GM18858 (cell line): Measurements from ENCODE around the gene SETD5.
"Not testable (repeated sequence)": the region's sequence is repeated elsewhere in the genome, so short reads cannot be mapped to it uniquely, and the experiment has no call there.

Source experiments
- ATAC-seq: cut with Tn5 transposase; IDR thresholded peaks from one replicate; pipeline ENCODE4 v1.9.1; 2021; ENCODE audit not compliant: unreplicated experiment

SETD5 gene

DNA sequence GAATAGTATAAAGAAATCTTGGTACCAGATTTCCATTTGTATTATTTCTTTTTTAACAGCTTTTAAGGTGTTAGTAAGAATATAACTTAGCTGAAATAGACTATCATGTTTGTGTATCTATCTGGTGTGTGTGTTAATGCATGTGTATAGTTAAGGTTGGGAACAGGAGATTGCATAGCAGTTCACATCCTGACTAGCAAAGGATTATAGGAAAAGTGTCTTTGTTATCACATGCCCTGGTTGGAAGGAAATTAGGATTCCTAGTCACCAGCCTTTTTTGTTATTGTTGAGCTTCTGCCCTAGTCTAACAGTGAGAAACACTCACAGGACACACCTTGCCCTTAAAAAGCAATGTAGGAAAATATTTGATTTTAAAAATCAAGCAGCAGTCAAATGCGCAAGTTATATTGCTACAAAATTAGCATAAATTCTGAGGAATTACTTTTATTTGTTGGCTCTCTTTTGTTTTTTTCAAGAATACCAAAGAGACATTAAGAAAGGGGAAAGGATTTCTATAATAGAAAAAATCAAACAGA lies 58.2 kb downstream of the SETD5 start:
- no peak for ATAC-seq

DNA sequence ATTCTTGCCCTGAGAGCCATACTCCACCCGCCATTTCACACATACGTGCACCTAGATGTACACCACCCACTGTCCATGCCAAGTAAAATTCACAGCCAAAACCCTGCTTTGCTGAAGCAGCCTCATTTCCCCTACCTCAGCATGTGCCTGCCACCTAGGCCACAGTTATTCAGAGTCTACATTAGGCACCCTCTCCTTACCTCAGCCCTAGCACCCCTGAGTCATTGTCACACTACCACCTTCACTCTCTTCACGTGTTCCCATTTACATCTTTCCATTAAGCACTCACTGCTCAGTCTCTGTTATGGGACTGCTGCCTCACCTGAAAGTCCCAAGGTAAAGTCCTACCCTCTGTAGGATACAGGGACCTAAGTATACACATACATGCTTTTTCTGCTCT lies 70.0 kb downstream of the SETD5 start:
- ATAC-seq: no peak

DNA sequence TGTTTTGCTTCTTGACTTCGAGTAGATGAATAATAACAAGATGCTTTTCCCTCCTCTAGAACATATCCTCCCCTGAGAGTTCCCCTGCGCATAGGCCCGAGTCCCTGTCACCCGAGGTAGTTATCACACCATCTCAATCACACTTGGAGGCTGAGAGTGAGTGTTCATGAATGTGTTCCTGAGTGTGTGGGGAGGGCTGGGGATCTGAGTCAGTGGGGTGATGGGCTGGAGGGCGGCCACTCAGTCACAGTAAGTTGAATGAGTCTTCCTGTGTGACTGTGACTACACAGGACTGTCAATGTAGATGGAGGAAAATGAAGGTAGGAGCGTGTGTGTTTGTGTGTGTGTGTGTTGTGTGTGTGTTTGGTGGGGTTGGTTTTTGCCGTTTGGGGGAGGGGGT lies 71.0 kb downstream of the SETD5 start:
- ATAC-seq: no peak

DNA sequence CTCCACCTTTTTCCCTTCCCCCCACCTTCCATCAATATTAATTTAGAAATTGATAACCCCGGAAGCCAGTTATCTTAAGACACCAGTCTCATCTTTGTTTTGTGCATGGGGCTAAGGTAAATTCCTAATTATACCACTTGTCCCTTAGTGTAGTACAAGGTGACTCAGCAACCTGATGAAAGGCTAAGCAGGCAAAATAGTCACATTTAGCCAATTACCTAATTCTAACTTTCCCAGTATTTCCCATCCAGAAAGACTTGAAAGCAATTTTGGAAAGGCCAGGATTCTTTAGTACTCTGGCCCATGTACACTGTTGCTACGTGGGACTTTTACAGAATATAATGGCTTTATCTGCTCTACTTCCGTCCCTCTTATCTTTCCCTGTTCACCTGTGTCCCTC lies 72.6 kb downstream of the SETD5 start:
- ATAC-seq: no peak

DNA sequence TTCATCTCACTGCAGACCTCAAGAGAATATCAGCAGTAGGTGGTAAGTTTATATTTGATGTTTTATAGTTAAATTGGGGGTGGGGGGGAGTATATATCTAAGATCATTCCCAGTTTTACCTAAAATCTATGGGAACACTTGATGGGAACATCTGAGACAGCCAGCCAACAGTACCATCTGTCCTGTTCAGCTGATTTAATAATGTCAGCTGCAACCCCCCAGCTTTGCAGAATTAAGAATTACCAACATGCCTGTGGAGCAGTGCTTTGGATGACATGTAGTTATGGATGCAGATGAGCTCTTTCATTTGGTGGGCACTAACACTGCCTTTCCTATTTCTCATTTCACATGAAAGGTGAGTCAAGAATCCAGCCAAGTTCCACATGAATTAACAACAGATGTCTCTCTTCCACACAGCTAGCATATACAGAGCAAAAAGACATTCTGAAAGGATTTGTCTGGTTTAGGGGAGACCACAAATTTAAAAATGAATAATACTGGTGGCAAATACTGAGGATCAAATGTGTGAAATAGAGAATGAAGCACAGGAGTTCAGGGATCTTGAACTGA lies 76.2 kb downstream of the SETD5 start:
- no peak for ATAC-seq

DNA sequence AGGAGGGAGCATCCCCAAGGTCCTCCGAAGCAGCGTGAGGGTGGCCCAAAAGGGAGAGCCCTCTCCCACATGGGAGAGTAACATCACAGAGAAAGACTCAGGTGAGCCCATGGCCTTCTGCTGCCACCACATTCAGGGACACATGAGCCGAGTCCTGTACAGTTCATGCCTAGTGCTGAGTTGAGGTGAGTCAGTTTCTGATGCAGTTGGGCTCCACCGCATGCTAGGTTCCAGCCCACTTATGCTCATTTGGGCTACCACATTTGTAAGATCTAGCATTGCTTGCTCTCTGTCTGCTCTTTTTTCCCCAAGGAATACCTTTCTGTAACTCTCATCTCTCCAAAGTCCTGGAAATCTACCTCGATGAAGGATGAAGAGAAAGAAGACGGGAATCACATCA lies 77.1 kb downstream of the SETD5 start:
- no peak for ATAC-seq

DNA sequence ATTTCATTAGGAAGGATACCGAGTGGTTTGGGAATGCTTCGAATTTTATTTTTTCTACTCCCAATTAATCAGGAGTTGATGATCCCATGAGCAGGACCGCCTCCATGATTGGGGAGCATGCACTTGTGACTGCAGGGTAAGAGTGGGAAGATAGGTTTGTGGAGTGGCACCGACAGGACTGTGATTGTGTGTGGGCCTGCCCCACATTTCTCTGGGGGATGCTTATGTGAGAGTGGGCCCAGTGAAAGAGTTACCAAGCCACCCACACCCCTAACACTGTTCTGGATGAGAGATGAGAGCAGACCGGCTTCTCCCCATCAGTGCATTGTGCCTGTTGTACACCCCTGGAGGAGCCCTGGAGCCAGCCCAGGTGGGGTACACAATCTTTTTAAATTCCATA lies 79.5 kb downstream of the SETD5 start:
- no peak for ATAC-seq

DNA sequence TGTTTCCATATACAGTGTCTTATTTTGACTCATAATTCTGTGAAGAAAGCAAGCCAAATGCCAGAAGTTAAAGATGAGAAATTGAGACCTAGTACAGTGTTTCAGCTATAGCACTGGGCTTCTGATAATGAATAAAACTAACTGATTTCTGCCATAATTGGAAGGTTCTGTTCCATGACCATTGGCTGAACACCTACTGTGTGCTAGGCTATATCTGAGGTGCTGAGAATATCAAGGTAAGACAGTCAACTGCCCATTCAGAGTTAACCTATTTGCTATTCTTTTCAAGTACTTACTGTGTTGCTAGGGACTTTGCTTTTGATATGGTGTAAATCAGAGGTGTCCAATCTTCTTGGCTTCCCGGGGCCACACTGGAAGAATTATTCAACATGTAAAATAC lies 82.8 kb downstream of the SETD5 start:
- ATAC-seq: no peak

DNA sequence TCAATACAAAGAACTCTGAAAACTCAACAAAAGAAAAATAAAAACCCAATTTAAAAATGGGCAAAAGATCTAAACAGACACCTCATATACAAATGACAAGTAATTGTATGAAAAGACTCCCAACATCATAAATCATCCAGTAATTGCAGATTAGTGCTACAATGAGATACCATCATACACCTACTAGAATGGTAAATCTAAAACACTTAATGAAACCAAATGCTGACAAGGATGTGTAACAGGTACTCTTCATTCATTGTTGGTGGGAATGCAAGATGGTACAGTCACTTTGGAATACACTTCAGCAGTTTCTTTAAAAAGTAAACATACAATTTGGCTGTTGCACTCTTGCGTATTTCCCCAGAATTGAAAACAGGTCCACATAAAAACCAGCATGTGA lies 87.8 kb downstream of the SETD5 start:
- no peak for ATAC-seq

DNA sequence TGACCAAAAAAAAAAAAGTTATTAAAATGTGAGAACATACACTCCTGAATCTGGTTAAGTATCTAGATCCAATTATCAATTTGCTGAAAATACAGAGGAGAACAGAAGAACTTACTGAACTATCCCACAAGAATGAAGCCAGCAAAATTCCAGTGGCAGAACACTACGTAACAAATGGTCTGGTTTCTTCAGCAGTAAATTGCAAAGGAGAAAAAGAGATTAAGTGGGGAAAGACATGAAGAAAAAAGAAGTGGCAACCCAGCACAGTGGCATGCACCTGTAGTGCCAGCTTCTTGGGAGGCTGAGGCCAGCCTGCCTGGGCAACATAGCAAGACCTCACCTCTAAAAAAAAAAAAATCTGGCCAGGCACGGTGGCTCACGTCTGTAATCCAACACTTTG lies 94.1 kb downstream of the SETD5 start:
- ATAC-seq: no peak

DNA sequence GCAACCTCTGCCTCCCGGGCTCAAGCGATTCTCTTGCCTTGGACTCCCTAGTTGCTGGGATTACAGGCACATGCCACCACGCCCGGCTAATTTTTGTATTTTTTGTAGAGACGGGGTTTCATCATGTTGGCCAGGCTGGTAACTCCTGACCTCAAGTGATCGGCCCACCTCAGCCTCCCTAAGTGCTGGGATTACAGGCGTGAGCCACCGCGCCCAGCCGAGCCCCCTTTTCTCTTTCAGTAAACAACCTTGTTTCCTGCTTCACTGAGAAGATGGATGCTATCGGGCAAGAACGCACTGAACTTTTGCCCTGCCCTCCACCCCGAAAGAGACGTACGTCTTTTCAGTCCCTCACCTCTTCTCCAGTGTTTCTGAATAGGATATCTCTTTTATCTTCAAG lies 96.6 kb downstream of the SETD5 start:
- not testable (repeated sequence) for ATAC-seq

DNA sequence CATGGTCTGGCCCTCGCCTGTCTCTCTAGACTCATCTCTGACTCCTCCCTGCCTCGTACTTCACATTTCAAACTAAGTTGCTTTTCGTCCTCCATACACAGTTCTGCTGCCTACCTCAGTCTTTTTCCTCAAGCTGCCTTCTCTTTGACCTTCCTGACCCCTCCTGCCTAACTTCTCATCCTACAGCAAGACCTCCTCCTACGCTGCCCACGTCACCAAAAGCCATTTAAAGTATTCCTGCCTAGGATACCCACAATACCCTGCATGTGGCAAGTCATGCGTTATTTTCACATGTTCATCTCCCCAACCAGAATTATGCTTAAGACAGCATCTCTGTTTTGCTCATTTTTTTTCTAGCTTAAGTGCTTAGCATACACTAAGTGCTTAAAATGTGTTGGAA lies 99.5 kb downstream of the SETD5 start:
- no peak for ATAC-seq

DNA sequence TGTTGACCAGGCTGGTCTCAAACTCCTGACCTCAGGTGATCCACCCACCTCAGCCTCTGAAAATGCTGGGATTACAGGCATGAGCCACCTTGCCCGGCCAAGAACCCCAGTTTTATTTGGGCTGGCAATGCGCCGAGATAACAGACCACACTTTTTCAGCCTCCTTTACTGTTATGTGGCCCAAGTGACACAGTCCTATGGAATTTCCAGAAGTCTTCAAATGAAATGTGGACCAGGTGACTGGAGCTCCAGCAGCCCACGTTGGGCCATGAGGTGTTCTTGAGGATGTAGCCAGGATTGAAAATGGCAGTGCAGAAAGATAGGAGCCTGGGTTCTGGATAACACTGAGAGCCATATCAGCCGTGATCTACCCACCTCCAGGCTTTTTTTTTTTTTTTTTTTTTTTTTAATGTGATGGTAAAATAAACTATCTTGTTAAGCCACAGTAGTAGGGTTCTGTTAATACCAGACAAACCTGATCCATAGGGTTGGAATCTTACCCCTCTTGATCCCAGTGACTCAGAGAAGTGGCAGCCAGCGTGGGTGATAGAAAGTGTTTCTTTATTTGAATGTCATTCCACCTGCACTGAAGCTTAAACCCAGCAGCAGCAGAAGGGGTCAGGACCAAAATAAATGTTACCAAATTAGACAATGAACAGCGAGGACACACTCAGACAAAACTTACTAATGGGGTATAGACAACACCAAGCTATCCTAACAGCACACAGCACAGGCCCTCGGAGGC lies 100.6 kb downstream of the SETD5 start:
- no peak for ATAC-seq

DNA sequence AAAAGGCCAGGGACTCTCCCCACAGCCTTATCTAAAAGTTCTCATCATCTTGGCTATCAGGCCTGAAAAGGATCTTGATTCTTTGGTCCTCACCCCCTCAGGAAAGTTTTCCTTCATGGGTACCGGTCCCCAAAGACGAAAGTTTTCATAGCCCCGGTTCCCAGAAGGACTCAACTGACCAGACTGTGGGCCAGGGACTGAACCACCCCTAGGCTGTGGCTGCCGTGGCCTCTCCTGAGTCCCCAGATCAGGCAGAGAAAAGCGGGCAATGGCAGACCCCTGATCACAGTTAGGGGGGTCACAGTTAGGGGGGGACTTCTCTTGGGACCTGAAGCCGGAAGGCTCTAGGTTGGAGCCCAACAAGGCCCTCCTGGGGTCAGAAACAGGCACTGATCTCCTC lies 101.4 kb downstream of the SETD5 start:
- ATAC-seq: no peak

DNA sequence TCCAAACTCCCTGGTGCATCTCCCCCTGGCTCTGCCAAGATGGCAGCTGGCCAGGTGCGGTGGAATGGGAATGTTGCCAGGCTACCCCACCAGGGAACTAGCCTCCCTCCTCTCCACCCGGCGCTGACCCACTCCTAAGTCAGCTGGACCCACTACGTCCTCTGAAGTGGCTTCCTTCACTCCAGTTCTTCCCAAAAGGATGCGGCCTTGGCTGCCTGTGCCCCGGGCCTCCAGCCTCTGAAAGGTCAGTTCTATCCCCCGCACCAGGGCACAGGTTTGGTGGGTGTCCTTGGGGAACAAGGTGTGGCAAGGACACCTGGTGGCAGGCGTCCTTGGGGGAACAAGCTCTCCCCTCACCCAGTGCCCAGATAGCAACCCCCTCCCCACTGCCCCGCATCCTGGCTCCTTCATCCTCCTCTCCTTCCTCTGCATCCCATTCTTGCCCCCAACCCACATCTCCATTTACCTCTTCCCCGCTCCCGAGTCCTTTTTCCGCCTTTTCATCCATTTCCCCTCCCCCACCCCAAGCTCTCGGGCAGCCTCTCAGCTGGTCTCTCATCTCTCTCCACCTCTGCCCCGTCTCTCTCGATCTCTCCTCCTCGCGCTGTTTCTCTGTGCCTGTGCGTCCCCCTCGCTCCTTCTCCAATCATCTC lies 102.2 kb downstream of the SETD5 start:
- no peak for ATAC-seq

DNA sequence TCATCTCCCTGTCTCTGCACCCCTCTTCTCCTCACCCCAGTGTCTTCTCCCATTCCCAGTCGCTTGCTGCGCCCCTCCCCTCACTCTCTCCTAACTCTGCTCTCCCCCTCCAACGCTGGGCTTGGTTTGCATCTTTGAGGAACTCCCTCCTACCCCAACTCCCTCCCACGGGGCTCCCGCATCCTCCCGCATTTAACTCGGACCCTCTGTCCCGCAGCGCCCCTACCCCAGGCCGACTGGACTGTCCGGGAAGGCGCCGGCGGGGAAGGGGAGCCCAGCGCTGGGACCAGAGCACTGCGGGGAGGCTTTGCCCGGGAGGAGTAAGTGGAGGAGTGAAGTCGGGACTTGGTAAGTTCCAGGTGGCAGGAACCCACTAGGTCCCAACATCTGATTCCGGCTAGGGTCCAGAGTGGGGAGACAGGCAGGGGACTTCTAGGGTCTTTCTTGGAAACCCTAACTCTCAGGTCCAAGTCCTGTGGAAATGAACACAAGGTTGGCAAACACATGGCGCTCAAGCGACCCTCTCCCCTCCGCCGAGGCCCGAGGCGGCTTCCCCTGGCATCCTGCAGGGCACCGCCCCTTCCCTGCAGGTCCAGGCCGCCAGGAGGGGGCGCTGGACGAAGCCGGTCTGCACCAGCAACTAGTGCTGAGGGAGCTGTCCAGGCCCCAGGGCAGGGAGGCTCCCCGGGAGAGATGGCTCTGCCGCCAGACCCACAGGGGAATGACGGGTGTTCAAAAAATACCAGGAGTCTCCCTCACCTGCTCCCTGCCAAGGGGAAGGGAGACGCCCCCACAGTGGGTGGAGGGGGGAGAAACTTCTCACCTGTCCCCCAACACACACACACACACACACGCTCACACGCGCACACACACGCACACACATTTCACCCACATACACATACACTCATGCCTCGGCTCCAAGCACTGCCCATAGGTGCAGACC lies 103.0 kb downstream of the SETD5 start:
- no peak for ATAC-seq

DNA sequence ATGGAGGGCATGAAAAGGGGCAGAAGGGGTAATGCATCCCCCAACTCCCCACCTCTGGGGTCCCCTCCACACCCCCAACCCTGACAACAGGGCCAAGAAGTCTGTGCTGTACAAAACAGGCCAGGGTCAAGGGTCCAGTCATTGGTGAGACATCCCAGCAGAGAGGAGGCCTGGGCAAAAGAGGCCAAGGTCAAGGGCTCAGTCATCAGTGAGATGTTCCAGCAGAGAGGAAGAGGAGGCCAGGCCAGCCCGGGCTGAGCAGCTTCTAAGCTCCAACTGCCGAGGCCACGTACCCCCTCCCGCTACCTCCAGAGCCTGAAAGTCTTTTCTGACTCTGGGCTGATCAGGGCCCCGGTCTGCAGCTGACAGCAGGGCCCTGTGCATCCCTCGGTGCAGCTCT lies 103.8 kb downstream of the SETD5 start:
- ATAC-seq: no peak

DNA sequence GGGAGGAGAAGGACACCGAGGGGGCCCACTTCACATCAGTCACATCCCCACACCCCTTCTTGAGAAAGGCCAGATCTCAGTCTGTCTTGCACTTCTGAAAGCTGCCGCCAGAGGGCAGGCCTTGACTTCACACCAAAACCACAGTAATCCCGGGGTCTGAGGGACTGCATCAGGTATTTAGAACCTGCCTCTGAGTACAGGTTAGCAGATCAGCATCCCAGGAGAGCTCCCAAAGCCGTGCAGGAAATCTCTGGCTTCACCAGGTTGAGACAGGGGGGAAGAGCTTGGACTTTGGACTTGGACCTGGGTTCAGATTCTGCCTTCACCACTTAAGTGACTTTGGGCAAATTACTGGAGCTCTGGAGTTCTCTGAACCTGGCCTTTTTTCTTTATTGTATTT lies 105.9 kb downstream of the SETD5 start:
- peak; percentile 71 for ATAC-seq

DNA sequence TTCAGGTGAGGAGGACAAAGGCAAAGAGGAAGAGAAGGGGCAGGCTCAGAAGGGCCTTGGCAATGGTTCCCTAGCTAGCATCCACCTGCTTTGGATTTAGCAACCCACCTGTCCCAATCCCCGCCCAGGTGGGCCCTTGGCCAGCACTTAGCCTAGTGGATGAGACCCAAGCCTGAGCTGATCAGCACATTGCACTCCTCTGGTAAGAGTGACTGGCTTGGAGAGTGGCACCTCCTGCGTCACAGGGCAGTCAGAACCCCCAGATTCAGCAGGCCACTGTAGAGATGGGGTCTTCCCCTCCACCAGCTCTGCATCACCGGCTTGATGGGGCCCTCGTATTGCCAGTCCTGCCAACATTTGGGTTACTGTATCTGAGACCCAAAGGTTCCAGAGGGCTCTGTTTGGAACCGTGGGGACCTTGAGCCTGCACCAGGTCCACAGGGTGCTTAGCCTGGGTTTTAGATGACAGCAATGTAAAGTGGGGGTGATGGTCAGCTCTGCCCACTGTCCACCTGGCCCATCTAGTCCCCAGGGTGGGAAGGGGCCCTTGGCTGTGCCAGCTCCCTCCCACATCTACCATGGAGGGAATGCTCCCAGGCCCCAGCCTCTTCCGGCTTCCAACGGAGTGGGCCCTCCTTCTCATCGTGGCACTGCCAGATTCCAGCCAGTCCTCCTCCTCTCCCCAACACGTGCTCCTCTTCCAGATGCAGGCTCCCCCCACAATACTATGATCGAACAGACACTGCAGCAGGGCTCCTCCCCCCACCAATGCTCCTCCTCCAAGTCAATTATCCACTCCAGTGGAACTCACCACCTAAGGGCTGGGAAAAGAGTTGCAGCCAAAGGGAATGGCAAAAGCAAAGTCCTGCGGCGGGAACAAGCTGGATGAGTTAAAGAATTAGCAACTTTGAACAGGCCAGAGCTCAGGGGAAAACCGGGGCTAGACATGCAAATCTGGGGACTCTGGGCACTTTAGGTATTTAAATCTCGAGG lies 110.5 kb downstream of the SETD5 start:
- no peak for ATAC-seq

DNA sequence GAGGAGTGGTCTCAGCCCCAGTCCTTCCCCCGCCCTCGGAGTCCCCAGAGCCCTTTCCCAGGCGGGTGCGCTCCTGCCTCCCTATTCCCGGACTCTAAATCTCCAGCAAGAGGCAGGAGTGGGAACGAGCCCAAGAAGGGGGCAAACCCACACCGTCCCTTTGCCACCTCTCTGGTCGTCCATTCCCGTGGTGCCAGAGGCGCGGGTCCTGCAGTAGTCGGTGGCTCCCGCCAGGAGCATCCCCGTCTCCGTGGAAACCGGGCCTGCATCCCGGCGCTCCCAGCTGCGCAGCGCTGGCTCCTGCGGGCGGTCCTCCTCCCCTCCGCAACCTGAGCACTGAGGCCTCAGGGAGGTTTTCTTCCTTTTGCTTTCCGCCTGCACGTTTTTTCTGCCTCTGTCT lies 111.4 kb downstream of the SETD5 start:
- no peak for ATAC-seq
